MCF 10A (cell line): ENCODE measurements around the gene WDR53. TPM values are rescaled to one million over a fixed set of nuclear protein-coding genes. Genes with fewer than 3 reads are reported as not detected.
"Not testable (repeated sequence)": the region's sequence is repeated elsewhere in the genome, so short reads cannot be mapped to it uniquely, and the experiment has no call there.

ENCODE experiments used
- BruUV-seq: library from RNA; stranded (reverse); fragments of 400-500 nt; replicated peaks from 2 replicates; lab custom pipeline; 2021; lab: Mats Ljungman, UMichigan
- CTCF ChIA-PET: fragments of 300-600 bp; sonication (Branson Sonifier 250); formaldehyde crosslinking; extraction: SDS; loops from one replicate; lab custom pipeline; 2021; ENCODE audit warnings: antibody characterized with exemption, inconsistent platforms; lab: Yijun Ruan, JAX
- POLR2A ChIA-PET: fragments of 300-600, 350-650 bp; sonication (Branson Sonifier 250); formaldehyde crosslinking; extraction: SDS; loops from one replicate; lab custom pipeline; 2020; ENCODE audit warnings: antibody characterized with exemption, inconsistent platforms; lab: Yijun Ruan, JAX
- DNase-seq: peaks from one replicate; pipeline ENCODE4 v3.0.0-alpha.2; 2018; ENCODE audit not compliant: unreplicated experiment
- H3K27ac Mint-ChIP-seq: one replicate; pipeline ENCODE4 v1.8.0; 2022; ENCODE audit warnings: mild to moderate bottlenecking, low read depth, mixed read lengths; ENCODE audit not compliant: unreplicated experiment
- H3K27me3 Mint-ChIP-seq: one replicate; pipeline ENCODE4 v1.8.0; 2022; ENCODE audit warnings: mixed read lengths; ENCODE audit not compliant: insufficient read depth, unreplicated experiment
- H3K36me3 Mint-ChIP-seq: one replicate; pipeline ENCODE4 v1.8.0; 2022; ENCODE audit warnings: mild to moderate bottlenecking, moderate library complexity, mixed read lengths; ENCODE audit not compliant: insufficient read depth, unreplicated experiment
- H3K4me1 Mint-ChIP-seq: one replicate; pipeline ENCODE4 v1.8.0; 2022; ENCODE audit warnings: mixed read lengths; ENCODE audit not compliant: insufficient read depth, unreplicated experiment
- H3K4me3 Mint-ChIP-seq: one replicate; pipeline ENCODE4 v1.8.0; 2022; ENCODE audit warnings: mild to moderate bottlenecking, moderate library complexity, mixed read lengths; ENCODE audit not compliant: unreplicated experiment
- H3K9me3 Mint-ChIP-seq: one replicate; pipeline ENCODE4 v1.8.0; 2022; ENCODE audit warnings: mixed read lengths; ENCODE audit not compliant: unreplicated experiment
- CTCF ChIP-seq: fragments of 200-600 bp; IDR thresholded peaks from one replicate; pipeline ENCODE4 v1.8.0; 2022; ENCODE audit warnings: antibody characterized with exemption, mild to moderate bottlenecking; ENCODE audit not compliant: unreplicated experiment
- intact Hi-C: fragments of 100-400 bp; cut with micrococcal nuclease; formaldehyde crosslinking; loops from 2 replicates; pipeline ENCODE4 v1.14.1; 2022
- total RNA-seq: library from RNA; stranded (reverse); gene quantifications from 2 replicates; pipeline ENCODE4 v1.2.3, GENCODE V29; 2022

The WDR53 gene
- total RNA-seq, 1 experiment from 2014 or later, result 14.4 TPM

- DNase-seq, result no peak
- CTCF ChIA-PET, result interaction anchor here (0.6 to 1.8 kb wide), 3 partner anchors 17 to 35 kb away, joined by 3 to 6 read pairs (median 3); no protein-coding TSS in a partner anchor
- no peaks in the 10 kb centered on the region for H3K9me3 Mint-ChIP-seq
- no peak for TF ChIP-seq CTCF
- H3K36me3 Mint-ChIP-seq, result peaks cover 9% of the 10 kb centered on the region
- H3K27me3 Mint-ChIP-seq, result no peaks in the 10 kb centered on the region
- H3K27ac Mint-ChIP-seq, result no peak overlapping the region
- BruUV-seq, result no TSS peak
- H3K4me1 Mint-ChIP-seq, result no peaks in the 10 kb centered on the region
- POLR2A ChIA-PET, result interaction anchor here (1.2 to 1.8 kb wide), 3 partner anchors 8 to 15 kb away, joined by 4 to 14 read pairs (median 5); partner anchors contain the start of genes FBXO45 and WDR53
- no peak overlapping the region for H3K4me3 Mint-ChIP-seq
- intact Hi-C loops, result no loop called here
Observed at GRCh38 chr3:196555295-196555694, 13.1 kb downstream of the WDR53 start.

DNA sequence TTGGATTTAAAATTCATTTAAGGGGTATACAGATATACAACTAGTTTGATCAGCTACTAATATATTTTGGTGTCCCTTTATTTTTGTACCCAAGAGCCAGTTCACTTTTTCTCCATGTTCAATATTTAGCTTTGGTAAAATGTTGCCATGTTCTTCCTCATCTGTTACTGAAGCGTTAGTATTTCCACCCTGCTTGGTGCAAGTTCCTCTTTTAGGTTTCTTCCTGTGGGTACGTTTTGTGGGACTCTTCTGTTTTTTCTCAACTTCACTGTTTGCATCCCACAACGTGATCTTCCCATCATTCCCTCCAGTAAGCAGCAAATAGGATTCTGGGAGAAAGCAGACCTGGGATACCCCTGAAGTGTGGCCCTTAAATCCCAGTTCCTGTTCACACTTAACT, 14.1 kb downstream of the WDR53 start:
- no peaks in the 10 kb centered on the region for H3K27me3 Mint-ChIP-seq
- no peak for TF ChIP-seq CTCF
- H3K27ac Mint-ChIP-seq, result no peak overlapping the region
- H3K4me1 Mint-ChIP-seq, result no peaks in the 10 kb centered on the region
- no peak for DNase-seq
- no peaks in the 10 kb centered on the region for H3K9me3 Mint-ChIP-seq
- peaks cover 5% of the 10 kb centered on the region for H3K36me3 Mint-ChIP-seq
- no peak overlapping the region for H3K4me3 Mint-ChIP-seq
- intact Hi-C loops, result no loop called here
- CTCF ChIA-PET, result interaction anchor here (0.6 to 1.8 kb wide), 4 partner anchors 16 to 713 kb away, joined by 3 to 6 read pairs (median 4); no protein-coding TSS in a partner anchor
- no TSS peak for BruUV-seq
- POLR2A ChIA-PET, result interaction anchor here (0.6 to 1.8 kb wide), 3 partner anchors 14 to 158 kb away, joined by 3 to 14 read pairs (median 5); partner anchors contain the start of genes CEP19, FBXO45, PIGX and WDR53

DNA sequence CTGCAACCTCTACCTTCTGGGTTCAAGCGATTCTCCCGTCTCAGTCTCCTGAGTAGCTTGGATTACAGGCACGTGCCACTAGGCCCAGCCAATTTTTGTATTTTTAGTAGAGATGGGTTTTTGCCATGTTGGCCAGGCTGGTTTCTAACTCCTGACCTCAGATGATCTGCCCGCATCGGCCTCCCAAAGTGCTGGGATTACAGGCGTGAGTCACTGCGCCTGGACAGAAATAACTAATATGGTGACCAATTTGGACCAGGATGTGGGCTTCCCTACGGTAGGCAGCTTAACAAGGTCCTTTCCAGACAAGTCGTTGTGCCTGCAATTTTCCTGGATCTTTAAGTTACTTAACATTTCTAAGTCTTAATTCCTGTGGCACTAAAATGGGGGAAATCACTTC, 14.8 kb downstream of the WDR53 start:
- CTCF ChIA-PET, result interaction anchor here (0.7 to 1.4 kb wide), 2 partner anchors 25 to 34 kb away, joined by 3 to 4 read pairs; no protein-coding TSS in a partner anchor
- no peaks in the 10 kb centered on the region for H3K27me3 Mint-ChIP-seq
- no peaks in the 10 kb centered on the region for H3K4me1 Mint-ChIP-seq
- POLR2A ChIA-PET, result interaction anchor here (0.6 to 1.7 kb wide), 2 partner anchors 16 to 164 kb away, joined by 3 to 5 read pairs; no protein-coding TSS in a partner anchor
- TF ChIP-seq CTCF, result no peak
- intact Hi-C loops, result no loop called here
- H3K27ac Mint-ChIP-seq, result no peak overlapping the region
- no TSS peak for BruUV-seq
- H3K4me3 Mint-ChIP-seq, result no peak overlapping the region
- no peaks in the 10 kb centered on the region for H3K9me3 Mint-ChIP-seq
- no peaks in the 10 kb centered on the region for H3K36me3 Mint-ChIP-seq
- DNase-seq, result no peak

GRCh38 chr3:196552253-196552652, 16.1 kb downstream of the WDR53 start:
- ChIA-PET POLR2A (no interaction called here), CTCF (interaction anchor here (0.8 kb wide), 1 partner anchor 15 kb away, joined by 3 read pairs; no protein-coding TSS in a partner anchor)
- no peak overlapping the region for H3K27ac Mint-ChIP-seq
- H3K9me3 Mint-ChIP-seq, result no peaks in the 10 kb centered on the region
- no peak overlapping the region for H3K4me3 Mint-ChIP-seq
- intact Hi-C loops, result no loop called here
- H3K27me3 Mint-ChIP-seq, result no peaks in the 10 kb centered on the region
- no peak for TF ChIP-seq CTCF
- DNase-seq, result no peak
- no peaks in the 10 kb centered on the region for H3K36me3 Mint-ChIP-seq
- H3K4me1 Mint-ChIP-seq, result no peaks in the 10 kb centered on the region
- no TSS peak for BruUV-seq

- ChIA-PET CTCF (interaction anchor here (0.6 to 1.6 kb wide), 4 partner anchors 12 to 251 kb away, joined by 3 to 5 read pairs (median 4); partner anchors contain the start of gene FBXO45), POLR2A (interaction anchor here (2.0 kb wide), 1 partner anchor 24 kb away, joined by 6 read pairs; no protein-coding TSS in a partner anchor)
- H3K27ac Mint-ChIP-seq, H3K9me3 Mint-ChIP-seq, H3K4me3 Mint-ChIP-seq, H3K36me3 Mint-ChIP-seq, intact Hi-C loops, BruUV-seq, H3K27me3 Mint-ChIP-seq, DNase-seq, H3K4me1 Mint-ChIP-seq: not testable (repeated sequence)
Observed at GRCh38 chr3:196550172-196550571, 18.2 kb downstream of the WDR53 start.

DNA sequence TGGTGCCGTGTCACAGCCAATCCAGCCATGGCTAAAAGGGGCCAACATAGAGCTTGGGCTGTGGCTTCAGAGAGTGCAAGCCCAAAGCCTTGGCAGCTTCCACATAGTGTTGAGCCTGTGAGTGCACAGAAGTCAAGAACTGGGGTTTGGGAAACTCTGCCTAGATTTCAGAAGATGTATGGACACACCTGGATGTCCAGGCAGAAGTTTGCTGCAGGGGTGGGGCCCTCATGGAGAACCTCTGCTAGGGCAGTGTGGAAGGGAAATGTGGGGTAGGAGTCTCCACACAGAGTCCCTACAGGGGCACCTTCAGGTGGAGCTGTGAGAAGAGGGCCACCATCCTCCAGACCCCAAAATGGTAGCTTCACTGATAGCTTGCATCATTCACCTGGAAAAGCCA, 19.0 kb downstream of the WDR53 start:
- H3K27ac Mint-ChIP-seq, BruUV-seq, intact Hi-C loops, H3K4me3 Mint-ChIP-seq, H3K9me3 Mint-ChIP-seq, H3K4me1 Mint-ChIP-seq, DNase-seq, H3K27me3 Mint-ChIP-seq, H3K36me3 Mint-ChIP-seq: not testable (repeated sequence)
- CTCF ChIA-PET, result interaction anchor here (0.7 to 1.6 kb wide), 2 partner anchors 11 to 20 kb away, joined by 4 to 5 read pairs; partner anchors contain the start of gene FBXO45
- POLR2A ChIA-PET, result interaction anchor here (1.1 to 2.0 kb wide), 2 partner anchors 14 to 24 kb away, joined by 3 to 6 read pairs; no protein-coding TSS in a partner anchor
